Measurements from ENCODE around the gene TNFRSF12A.

GRCh38 chr16:2987833-2988232 is 32.3 kb upstream of the TNFRSF12A start:
- TF ChIP-seq GABPA (IDR thresholded peaks at IDR 0.05; ENCODE audit: low read depth) (no peak), MAX (IDR thresholded peaks at IDR 0.05; ENCODE audit: low read depth, low read length) (no peak), CTCF (IDR thresholded peaks at IDR 0.05 in 2 of 3, conservative IDR thresholded peaks at IDR 0.05 in 1 of 3; ENCODE audit: control insufficient read depth in 2 of 3, extremely low read depth in 1 of 3, insufficient read depth in 1 of 3, low read depth in 3 of 3, low read length in 3 of 3) (no peak), PAX8 (IDR thresholded peaks at IDR 0.05) (no peak), ESRRA (IDR thresholded peaks at IDR 0.05; ENCODE audit: low read length) (no peak), CEBPZ (IDR thresholded peaks at IDR 0.05; ENCODE audit: low read depth, low read length) (no peak), RB1 (IDR thresholded peaks at IDR 0.05; ENCODE audit: borderline replicate concordance) (no peak)
